Umbilical cord (tissue), 2 donors: ENCODE measurements around the gene PACRG. TPM values are rescaled to one million over a fixed set of nuclear protein-coding genes. Genes with fewer than 3 reads are reported as not detected.
"Not testable (repeated sequence)": the region's sequence is repeated elsewhere in the genome, so short reads cannot be mapped to it uniquely, and the experiment has no call there.

Experiments used
- DNase-seq: peaks from one replicate; pipeline ENCODE4 v3.0.0-alpha.2; 2015; ENCODE audit warnings: low spot score
- total RNA-seq: library from RNA; depleted of rRNA; stranded (reverse); fragments of >200 nt; gene quantifications from one replicate; pipeline ENCODE4 v1.2.3, GENCODE V29; 2014; ENCODE audit warnings: low replicate concordance; ENCODE audit not compliant: insufficient read depth

Gene PACRG
- total RNA-seq, 1 donor from 2014 or later: 0.96 TPM

GRCh38 chr6:162941128-162941527 lies 213.4 kb downstream of the PACRG start:
- no peak for DNase-seq

DNA sequence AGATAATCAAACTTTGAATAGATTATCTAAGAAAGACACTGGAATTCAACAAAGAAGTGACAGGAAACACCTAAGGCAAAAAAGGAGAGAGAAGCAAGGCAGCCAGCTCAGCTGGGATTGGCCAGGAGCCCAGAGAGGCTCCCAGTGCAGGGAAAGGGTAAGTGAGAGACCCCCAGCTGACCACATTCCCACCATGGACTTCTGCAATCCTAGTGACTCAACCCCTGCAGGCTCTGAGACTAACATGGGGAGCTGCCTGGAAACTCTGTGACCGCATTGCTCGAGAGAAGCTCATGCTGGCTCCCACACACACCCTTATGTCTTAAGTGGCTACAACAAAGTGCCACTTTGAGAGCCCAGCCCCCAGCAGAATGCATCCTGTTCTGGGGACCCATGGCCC lies 215.1 kb downstream of the PACRG start:
- DNase-seq: no peak

DNA sequence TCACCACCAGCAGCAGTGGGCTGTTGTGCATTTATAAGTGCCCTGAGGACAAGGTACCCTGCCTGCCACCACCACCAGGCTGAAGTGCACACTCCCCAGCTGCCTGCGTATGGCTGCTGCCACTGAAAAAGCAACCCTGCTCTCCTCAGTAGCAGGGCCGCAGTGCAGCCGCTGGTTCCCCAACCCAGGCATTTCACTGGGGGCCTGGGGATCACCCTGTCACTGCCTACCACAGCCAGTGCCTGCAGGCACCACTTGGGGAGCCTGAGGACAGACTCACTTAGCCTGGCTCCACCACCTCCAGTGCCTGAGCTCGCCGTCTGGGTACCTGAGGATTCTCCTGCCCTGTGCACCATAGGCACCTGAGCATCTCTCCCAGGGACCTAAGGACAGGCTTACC lies 215.6 kb downstream of the PACRG start:
- no peak for DNase-seq

DNA sequence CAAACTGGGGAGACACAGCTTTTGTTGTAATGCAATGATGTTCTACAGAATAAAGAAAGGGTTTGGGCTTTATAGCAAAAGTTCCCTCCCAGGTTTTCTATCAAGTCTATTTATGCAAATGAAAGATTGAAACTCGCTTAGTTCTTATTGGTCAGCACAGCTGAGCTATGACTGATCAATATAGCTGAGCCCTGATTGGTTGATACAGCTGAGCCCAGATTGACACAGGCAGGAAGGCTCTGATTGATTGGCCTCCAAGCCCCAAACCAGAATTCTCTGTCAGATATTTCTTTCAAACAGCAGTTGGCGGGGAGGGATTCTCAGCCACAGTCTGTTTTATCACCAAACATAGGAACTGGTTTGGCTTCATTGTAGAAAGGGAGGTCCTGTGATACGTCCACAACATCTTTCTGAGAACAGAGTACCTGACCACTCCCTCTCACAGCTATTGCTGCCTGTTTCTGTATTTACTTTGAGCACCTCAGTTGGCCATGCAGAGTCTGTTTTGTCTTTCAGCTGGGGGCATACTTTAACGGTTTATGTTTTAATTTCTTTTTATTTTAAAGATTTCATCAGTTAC lies 223.5 kb downstream of the PACRG start:
- no peak for DNase-seq

DNA sequence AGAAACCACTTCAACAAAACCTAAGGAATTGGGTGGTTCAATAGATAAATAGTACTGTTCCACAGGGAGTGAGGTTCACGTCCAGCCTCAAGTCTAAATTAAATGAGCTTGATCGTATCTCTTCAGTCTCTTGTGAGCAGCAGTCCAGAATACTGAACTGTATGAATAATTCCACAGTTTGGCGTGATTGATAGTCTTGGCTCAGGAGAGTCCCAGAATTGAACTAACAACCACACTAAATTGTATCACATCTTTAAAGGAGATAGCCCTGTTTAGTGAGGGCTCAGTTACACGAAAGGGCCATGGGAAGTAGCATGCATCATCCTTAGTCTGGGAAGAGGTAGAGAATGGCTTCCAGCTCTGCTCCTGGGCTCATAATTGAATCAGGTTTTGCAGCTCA lies 224.6 kb downstream of the PACRG start:
- no peak for DNase-seq

GRCh38 chr6:162957062-162957461 lies 229.3 kb downstream of the PACRG start:
- DNase-seq: no peak

DNA sequence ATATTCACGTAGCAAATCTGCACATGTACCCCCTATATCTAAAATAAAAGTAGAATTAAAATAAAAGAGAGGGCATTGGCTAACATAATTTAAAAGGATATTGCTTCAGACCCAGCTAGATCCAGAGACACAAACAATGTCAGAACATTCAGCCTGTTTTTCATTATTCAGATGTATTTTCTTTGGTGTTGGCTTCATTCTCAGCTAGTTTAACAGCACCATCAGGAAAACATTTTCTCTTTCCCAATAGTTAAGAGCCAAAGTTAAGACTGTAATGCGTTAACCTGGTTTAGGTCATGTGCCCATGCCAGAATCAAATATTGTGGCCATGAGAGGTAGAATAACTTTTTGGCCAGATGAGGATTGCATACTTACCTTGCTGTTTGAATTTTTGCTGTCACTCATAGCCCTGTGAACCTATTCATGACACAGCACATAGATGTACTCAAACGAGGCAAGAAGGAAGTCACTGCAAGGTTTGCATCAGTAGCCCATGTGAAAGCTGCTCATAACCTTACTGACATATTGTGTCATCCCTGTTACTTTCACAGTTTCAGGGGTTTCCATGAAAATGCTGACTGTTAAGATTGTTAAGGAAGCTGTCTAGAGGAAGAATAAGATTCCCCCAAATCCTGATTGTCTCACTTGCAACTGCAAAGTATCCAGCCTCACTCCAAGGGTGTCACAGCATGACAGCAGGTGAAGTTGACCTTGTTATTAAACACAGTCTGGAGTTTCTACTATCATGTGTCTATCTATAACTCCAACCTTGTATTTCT lies 233.1 kb downstream of the PACRG start:
- no peak for DNase-seq

DNA sequence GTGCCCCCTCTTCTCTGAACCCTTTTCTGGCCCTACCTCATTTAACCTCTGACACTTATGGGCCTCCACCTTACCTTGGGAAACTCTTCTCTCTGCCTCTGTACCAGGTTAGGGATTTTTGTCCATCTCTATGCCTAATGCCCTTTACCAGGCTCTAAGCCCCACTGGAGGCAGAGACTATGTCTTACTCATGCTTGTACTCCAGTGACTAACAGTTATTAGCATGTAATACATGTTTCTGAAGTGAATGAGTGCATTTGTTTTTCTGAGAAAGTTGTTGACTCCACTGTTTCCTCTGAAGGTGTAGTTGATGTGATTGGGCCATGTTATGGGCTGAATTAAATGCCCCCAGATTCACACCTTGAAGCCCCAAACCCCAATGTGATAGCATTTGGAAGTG lies 234.3 kb downstream of the PACRG start:
- no peak for DNase-seq

GRCh38 chr6:162963861-162964260 lies 236.1 kb downstream of the PACRG start:
- no peak for DNase-seq

DNA sequence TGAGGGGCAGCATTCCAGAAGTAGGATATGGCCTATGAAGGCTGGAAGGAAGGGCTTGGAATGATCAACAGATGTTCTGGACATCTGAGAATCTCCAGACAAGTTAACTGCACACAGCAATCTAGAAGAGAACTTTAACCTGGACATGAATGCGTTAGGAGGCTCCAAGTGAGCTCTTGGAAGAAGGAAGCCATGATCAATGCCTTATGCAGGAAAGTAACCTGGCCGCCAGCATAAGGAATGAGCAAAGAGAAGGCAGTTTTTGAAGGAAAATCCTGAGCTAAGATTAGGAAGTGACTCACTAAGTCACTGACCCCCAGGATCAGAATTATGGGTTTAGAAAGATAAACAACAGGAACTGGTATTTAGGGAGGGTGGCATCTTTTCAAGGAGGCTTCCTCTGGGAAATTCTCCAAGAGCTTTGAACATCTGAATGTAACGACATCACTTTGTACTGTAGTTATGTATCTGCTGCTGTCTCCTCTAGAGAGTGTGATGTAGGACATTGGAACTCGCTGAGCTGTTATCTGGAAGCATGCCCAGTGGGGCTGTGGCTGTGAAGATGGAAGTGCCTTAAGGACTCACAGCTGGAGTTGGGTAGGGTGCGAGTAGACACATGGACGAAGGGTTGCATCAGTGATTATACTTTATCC lies 236.8 kb downstream of the PACRG start:
- DNase-seq: peak; percentile 89

GRCh38 chr6:162965366-162965765 lies 237.6 kb downstream of the PACRG start:
- no peak for DNase-seq

DNA sequence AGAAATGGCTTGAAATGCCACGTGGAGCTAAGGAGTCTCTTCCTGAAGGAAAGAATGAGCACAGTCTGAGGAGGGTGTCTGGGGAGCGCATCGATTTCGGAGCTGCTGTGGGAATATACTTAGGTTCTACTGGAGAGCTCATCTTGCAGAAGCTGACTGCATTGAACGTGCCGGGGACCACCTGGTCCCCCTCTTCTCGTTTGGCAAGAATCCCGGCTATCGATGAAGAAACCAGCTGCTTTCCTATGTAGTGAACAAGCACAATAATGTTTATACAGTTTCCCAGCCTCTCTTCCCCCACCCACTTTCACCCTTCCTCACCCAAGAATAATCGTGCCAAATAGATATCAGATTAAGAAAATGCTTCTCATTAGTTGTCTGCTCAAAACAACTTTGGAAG lies 242.5 kb downstream of the PACRG start:
- no peak for DNase-seq

- no peak for DNase-seq
Measured at GRCh38 chr6:162971356-162971755, 243.6 kb downstream of the PACRG start.

GRCh38 chr6:162973151-162973872 lies 245.5 kb downstream of the PACRG start:
- DNase-seq: no peak

DNA sequence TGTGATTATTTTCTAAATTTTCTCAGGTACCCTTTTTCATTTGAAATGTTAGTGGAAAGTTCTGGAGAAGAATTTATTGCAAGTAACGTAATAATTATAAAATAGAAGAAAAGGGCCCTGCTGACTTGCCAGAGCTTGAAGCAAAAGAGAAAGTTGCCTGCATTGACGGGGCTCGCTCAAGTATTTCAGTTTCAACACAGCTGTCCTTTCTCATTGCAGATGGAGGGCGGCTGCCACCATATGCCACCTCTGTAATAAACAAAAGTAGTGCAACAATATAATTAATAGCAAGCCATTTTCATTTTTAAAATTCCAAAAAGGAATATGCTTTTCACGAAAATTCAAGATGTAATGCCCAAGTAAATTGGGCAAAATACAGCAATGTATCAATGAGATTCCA lies 246.2 kb downstream of the PACRG start:
- DNase-seq: no peak

DNA sequence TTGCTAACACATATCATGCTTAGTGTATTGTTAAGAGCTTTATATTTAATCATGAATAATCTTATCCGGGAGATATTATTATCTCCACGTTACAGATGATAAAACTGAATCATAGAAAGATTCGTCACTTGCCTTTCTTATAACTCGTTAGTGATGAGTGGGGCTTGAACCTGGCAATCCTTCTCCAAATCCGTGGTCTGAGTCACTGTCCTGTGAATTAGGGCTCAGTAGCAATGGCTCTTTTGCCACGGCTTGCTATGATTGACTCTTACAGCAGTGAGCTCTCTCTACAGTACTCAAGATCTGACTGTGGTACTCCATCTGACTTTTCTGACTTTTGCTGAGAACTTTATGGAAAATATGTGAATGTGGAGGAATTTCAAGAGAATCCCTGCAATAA lies 246.9 kb downstream of the PACRG start:
- DNase-seq: no peak

DNA sequence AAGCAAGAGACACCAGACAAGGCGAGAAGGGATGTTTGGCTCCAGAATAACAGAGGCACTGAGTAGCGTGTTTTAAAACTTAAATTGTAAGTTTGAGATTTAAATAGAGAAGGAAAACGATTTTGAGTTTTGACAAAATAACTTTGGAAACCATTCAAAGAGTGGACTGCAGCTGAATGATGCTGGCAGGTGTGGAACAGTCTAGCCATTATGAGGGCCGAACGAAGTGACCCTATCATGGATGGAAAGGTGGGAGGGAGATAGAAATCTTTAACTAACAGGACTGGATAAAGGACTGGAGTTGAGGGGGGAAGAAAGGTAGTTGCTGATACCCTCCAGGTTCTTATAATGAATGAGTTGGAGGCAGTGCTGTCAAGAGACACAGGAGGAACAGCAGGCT lies 248.4 kb downstream of the PACRG start:
- no peak for DNase-seq

GRCh38 chr6:162983234-162983633 lies 255.5 kb downstream of the PACRG start:
- not testable (repeated sequence) for DNase-seq

DNA sequence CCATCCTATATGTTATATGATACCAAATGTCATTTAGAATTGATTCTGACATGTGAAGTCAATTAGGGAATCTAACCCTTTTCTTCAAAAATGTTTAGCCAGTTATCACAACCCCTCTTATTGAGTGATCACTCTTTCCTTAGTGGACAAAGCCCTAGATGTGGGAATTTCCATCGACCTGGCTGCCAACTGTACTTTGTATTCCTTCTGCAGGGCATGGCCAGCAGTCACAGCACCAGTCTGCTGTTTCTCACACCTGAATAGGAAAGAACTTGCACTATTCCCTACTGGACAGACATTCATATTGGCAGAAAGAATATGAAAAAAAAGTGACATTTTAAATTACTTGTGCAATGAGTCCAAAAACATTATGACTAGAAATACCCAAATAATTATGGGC lies 271.0 kb downstream of the PACRG start:
- no peak for DNase-seq

DNA sequence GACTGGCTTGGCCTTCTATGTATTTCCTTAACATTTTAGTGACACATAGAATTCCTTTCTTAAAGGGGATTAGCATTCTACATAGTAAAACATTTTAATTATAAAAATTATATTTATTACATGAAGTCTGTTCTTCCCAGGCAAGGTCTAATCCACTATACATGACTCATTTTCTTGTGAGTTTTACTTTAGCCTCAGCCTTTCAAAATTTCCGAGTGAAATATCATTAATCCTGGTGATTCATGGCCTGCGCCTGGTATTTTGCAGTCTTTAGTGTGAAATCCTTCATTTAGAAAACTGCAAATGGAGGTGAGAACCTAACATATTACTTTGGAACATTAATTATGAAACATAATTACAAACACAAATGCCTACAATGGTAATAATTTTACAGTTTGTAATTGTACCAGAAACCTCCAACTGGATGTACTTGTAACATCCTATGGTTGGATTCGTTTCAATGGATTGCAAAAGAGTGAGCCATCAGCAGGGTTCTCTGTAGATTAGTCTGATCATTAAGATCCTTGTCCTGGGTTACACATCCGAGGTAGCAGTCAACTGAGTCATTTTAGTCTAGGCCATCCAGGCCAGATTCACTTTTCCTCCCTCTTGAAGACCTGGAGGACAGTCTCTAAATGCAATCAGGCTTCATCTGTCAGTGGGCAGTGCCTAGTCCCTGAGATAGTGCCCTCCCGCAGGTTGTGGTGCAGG lies 272.0 kb downstream of the PACRG start:
- peak; percentile 26 for DNase-seq

DNA sequence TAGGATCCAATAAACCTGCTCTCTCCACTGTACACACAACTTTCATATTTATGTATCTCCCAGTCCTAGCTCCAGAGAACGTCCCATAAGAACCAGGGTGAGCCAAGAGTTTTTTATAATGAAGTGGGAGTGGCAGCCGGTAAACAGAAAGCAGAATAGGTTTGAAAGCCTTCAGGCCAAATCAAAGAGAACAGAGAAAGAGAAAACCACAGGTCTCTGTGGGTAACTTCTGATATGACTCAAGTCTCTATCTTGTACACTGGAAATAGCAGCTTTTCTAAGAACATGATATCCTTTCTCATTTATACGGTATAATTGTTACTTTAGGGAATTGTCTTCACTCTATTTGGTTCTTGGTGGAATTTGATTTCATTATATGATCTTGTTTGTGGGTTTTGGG lies 273.6 kb downstream of the PACRG start:
- DNase-seq: no peak

- DNase-seq: no peak
Measured at GRCh38 chr6:163008186-163008585, 280.4 kb downstream of the PACRG start.
